H1 (cell line): Measurements from ENCODE around the gene MT2A. TPM values are rescaled to one million over a fixed set of nuclear protein-coding genes. Genes with fewer than 3 reads are reported as not detected.

Experiments used
- EZH2 ChIP-seq: fragments of 200-600 bp; sonication (generic); IDR thresholded peaks from 2 replicates; pipeline ENCODE4 v1.7.1; 2012; ENCODE audit warnings: low read depth, mild to moderate bottlenecking, moderate library complexity, low read length, inconsistent platforms; ENCODE audit not compliant: severe bottlenecking
- SIN3A ChIP-seq, 2 experiments: IDR thresholded peaks in 1 of 2; conservative IDR thresholded peaks in 1 of 2; 2 replicates each; pipeline ENCODE4 v1.6.1; 2011 to 2012; ENCODE audit warnings: low read length in 2 of 2, improper control_type of control experiment in 1 of 2, low read depth in 1 of 2, mild to moderate bottlenecking in 1 of 2
- polyA plus RNA-seq, 7 experiments: library from polyadenylated mRNA; depleted of rRNA in 3 of 7; stranded (reverse) in 5 of 7; unstranded in 2 of 7; fragments of >200 nt in 5 of 7; fragments of 200-250 nt in 2 of 7; gene quantifications; 1 replicate in 5 of 7; 2 replicates in 1 of 7; 4 replicates in 1 of 7; pipeline versions ENCODE4 v1.2.1 to v1.2.3, GENCODE V29; 2011 to 2013; ENCODE audit warnings: missing spikeins in 2 of 7, mixed read lengths in 2 of 7
- total RNA-seq: library from RNA; stranded (reverse); fragmentation: NEBNext Ultra II Directional; extraction: Animal tissue kit (Norgen Biotek cat#: 25700); gene quantifications from 2 replicates; pipeline ENCODE4 v1.2.1, GENCODE V29; 2021

The MT2A gene
- total and polyA plus RNA-seq, 2 of the 8 experiments (the other 6 are each of a cell fraction or from before 2014, with no cell fraction given): 9.5 to 30.1 TPM

GRCh38 chr16:56617212-56618085 is 9.1 kb downstream of the MT2A start (continued):
- TF ChIP-seq SIN3A (conservative IDR thresholded peaks at IDR 0.05 in 1 of 2, IDR thresholded peaks at IDR 0.05 in 1 of 2; ENCODE audit: low read depth in 1 of 2, low read length in 2 of 2): no peak
- TF ChIP-seq EZH2: peak; percentile 96
